KMS-11 (cell line): ENCODE measurements around the gene ALOX15B.

Source experiments
- H2AFZ ChIP-seq: fragments of 200-600 bp; sonication (generic); 2 replicates; pipeline ENCODE4 v1.6.1; 2016; ENCODE audit warnings: antibody characterized with exemption, mixed run types, low read depth
- H3K27ac ChIP-seq: fragments of 200-600 bp; sonication (generic); 2 replicates; pipeline ENCODE4 v1.6.1; 2016; ENCODE audit warnings: mild to moderate bottlenecking, mixed run types
- H3K27me3 ChIP-seq: fragments of 200-600 bp; sonication (generic); 2 replicates; pipeline ENCODE4 v1.6.1; 2017; ENCODE audit warnings: mild to moderate bottlenecking, low read depth, mixed run types, moderate library complexity; ENCODE audit not compliant: insufficient read depth
- H3K36me3 ChIP-seq: fragments of 200-600 bp; sonication (generic); 2 replicates; pipeline ENCODE4 v1.6.1; 2017; ENCODE audit warnings: mild to moderate bottlenecking, mixed run types; ENCODE audit not compliant: insufficient read depth
- H3K4me1 ChIP-seq: fragments of 200-600 bp; sonication (generic); 2 replicates; pipeline ENCODE4 v1.6.1; 2016; ENCODE audit warnings: mild to moderate bottlenecking, low read depth, mixed run types; ENCODE audit not compliant: poor library complexity, severe bottlenecking
- H3K4me2 ChIP-seq: fragments of 200-600 bp; sonication (generic); 2 replicates; pipeline ENCODE4 v1.7.0; 2016; ENCODE audit warnings: mild to moderate bottlenecking, mixed run types
- H3K4me3 ChIP-seq: fragments of 200-600 bp; sonication (generic); IDR thresholded peaks from 2 replicates; pipeline ENCODE4 v1.6.1; 2017; ENCODE audit warnings: low read depth, low read length, mixed read lengths; ENCODE audit not compliant: insufficient read depth
- H3K79me2 ChIP-seq: fragments of 200-600 bp; sonication (generic); 2 replicates; pipeline ENCODE4 v1.6.1; 2016; ENCODE audit warnings: low read depth, mixed run types; ENCODE audit not compliant: insufficient read depth
- H3K9ac ChIP-seq: fragments of 200-600 bp; sonication (generic); 2 replicates; pipeline ENCODE4 v1.6.1; 2016; ENCODE audit warnings: mild to moderate bottlenecking, mixed run types
- H4K20me1 ChIP-seq: fragments of 200-600 bp; sonication (generic); 2 replicates; pipeline ENCODE4 v1.6.1; 2016; ENCODE audit warnings: mild to moderate bottlenecking, mixed run types; ENCODE audit not compliant: insufficient read depth
- TF ChIP-seq, protein P1 (sequence below): fragments of 200-600 bp; sonication (generic); conservative IDR thresholded peaks from 2 replicates; pipeline ENCODE4 v1.6.1; 2017; ENCODE audit warnings: low read depth, mild to moderate bottlenecking, antibody characterized with exemption, low read length, moderate library complexity, mixed read lengths

Gene ALOX15B

DNA sequence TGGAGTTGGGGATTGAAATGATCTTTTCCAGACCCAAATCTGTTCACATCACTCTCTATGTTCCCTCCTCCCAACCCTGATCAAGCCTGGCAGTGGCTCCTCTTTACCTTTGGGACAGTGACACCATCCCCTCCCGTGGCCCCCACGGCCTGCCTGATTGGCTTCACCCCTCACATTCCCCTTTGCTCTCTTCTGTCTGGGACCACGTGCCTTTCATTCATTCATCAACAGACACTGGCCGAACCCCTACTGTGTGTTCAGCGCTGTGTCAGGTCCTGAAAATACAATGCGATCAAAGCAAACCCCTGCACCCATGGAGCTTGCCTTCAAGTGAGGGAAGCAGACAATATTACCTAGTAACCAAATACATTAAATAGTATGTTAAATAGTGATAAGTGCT, 50.9 kb downstream of the ALOX15B start:
- H3K36me3 ChIP-seq = no peaks in the 10 kb centered on the region
- H3K27me3 ChIP-seq = no peaks in the 10 kb centered on the region; the same call in 1 of the 2 replicates
- no peak overlapping the region for H3K4me2 ChIP-seq
- TF ChIP-seq, protein P1, sequence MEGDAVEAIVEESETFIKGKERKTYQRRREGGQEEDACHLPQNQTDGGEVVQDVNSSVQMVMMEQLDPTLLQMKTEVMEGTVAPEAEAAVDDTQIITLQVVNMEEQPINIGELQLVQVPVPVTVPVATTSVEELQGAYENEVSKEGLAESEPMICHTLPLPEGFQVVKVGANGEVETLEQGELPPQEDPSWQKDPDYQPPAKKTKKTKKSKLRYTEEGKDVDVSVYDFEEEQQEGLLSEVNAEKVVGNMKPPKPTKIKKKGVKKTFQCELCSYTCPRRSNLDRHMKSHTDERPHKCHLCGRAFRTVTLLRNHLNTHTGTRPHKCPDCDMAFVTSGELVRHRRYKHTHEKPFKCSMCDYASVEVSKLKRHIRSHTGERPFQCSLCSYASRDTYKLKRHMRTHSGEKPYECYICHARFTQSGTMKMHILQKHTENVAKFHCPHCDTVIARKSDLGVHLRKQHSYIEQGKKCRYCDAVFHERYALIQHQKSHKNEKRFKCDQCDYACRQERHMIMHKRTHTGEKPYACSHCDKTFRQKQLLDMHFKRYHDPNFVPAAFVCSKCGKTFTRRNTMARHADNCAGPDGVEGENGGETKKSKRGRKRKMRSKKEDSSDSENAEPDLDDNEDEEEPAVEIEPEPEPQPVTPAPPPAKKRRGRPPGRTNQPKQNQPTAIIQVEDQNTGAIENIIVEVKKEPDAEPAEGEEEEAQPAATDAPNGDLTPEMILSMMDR = no peak
- H3K4me1 ChIP-seq = no peaks in the 10 kb centered on the region
- H3K79me2 ChIP-seq = no peaks in the 10 kb centered on the region
- no peak overlapping the region for H3K4me3 ChIP-seq
- no peak overlapping the region for H3K27ac ChIP-seq
- no peaks in the 10 kb centered on the region for H4K20me1 ChIP-seq
- no peak overlapping the region for H3K9ac ChIP-seq
- H2AFZ ChIP-seq = no peak overlapping the region

DNA sequence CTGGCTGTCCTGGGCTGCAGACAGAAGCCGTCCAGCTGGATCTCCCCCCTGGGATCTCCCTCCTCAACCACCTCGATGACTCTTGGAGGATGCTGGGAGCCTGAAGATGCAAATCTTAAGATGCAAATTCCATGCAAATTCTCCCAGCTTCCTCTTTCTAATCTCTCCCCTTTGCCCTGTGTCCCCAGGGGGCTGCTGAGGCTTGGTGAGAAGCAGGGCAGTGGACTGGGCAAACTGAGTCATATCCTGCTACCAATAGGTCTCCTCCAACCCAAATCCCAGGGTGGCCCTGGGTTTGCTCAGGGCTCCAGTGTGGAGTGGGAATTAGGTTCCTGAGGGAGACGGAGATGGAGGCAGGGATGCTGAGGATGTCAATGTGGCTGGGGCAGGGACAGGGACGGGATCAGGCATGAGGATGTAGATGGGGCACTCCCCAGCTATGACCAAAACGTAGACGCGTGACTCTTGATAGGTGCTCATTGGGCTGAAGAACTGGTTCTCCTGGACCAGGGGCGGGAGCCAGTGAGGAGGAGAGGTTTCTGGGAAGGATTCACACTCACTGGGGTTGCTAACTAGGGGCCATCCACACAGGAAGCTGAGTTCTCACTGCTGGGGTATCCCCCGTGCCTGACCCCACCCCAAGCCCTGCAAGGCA, 52.3 kb downstream of the ALOX15B start:
- Histone ChIP-seq H2AFZ (no peak overlapping the region), H3K27ac (no peak overlapping the region), H3K4me1 (no peaks in the 10 kb centered on the region), H3K79me2 (no peaks in the 10 kb centered on the region), H3K36me3 (no peaks in the 10 kb centered on the region), H3K4me2 (no peak overlapping the region), H3K4me3 (no peak overlapping the region), H3K9ac (no peak overlapping the region), H3K27me3 (no peaks in the 10 kb centered on the region; the same call in 1 of the 2 replicates), H4K20me1 (no peaks in the 10 kb centered on the region)
- TF ChIP-seq, protein P1 = no peak

DNA sequence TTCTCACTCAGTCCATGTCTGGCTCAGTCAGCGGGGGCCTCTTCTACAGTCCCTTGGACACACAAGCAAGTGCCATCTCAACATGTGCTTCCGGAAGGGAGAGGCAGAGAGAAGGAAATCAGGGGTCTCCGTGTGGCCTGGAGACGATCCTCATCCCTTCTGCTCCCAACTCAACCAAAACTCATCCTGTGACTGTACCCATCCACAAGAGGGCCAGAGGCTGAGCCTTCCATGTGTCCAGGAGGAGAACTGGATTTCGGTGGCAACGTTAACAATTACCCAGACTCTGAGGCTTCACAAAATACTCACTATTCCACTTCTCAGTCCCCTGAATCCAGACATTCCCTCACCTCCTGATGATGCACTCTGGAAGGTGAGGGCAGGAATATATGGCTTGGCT, 56.5 kb downstream of the ALOX15B start:
- no peak overlapping the region for H3K27ac ChIP-seq
- TF ChIP-seq, protein P1 = no peak
- no peak overlapping the region for H3K9ac ChIP-seq
- no peak overlapping the region for H3K4me2 ChIP-seq
- H3K27me3 ChIP-seq = no peaks in the 10 kb centered on the region
- H3K4me1 ChIP-seq = no peaks in the 10 kb centered on the region
- H3K36me3 ChIP-seq = no peaks in the 10 kb centered on the region
- H3K4me3 ChIP-seq = no peak overlapping the region
- no peak overlapping the region for H2AFZ ChIP-seq
- H3K79me2 ChIP-seq = no peaks in the 10 kb centered on the region
- H4K20me1 ChIP-seq = no peaks in the 10 kb centered on the region

DNA sequence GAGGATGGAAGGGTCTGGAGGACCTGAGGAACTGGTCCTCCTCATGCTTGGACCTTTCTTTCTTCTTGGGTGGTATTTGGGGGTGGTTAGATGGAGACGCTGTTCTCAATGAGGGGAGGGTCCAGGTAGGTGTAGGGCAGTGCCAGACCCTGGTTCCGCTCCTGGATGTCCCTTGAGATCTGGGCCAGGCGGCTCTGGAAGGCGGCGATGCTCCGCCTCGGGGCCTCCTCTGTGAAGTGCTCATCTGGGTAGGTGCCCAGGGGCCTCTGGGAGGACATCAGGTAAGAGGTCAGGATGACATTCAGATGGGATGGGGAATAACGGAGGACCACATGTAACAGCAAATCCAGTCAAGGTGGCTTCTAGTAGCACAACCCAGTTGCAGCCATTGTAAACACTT, 57.7 kb downstream of the ALOX15B start:
- Histone ChIP-seq H3K4me2 (no peak overlapping the region), H3K36me3 (no peaks in the 10 kb centered on the region), H3K79me2 (no peaks in the 10 kb centered on the region), H4K20me1 (no peaks in the 10 kb centered on the region), H3K4me1 (no peaks in the 10 kb centered on the region), H3K27ac (no peak overlapping the region), H3K4me3 (no peak overlapping the region), H3K27me3 (no peaks in the 10 kb centered on the region), H2AFZ (no peak overlapping the region), H3K9ac (no peak overlapping the region)
- TF ChIP-seq, protein P1 = no peak
